WI38 (cell line): Measurements from ENCODE around the gene SLC6A16.
"Not testable (repeated sequence)": the region's sequence is repeated elsewhere in the genome, so short reads cannot be mapped to it uniquely, and the experiment has no call there.

Source experiments
- H3K4me3 ChIP-seq: 2 replicates; pipeline ENCODE4 v1.5.1; 2011; ENCODE audit warnings: low read depth, mild to moderate bottlenecking, control low read depth, low read length
- TF ChIP-seq, protein P1 (sequence below): IDR thresholded peaks from 2 replicates; pipeline ENCODE4 v1.5.1; 2012; ENCODE audit warnings: low read depth, mild to moderate bottlenecking, control low read depth, low read length

Gene SLC6A16

DNA sequence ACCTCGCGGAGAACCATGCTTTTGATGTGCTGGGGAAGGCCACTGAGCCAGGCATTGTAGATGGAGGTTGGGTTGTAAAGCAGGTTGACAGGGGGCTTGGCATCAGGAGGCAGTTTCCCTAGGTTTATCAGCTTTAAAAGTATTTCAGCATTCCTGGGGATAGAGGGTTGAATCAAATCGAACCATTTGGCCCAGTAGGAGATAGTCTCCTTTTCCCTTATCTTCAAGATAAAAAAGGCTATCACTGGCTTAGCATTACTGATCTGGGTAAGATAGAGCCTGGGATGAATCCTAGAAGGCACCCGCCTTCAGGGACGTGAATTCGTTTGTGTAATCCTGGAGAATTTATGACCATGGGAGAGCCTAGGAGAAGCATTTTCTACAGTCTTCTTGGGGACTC lies 30.6 kb downstream of the SLC6A16 start:
- TF ChIP-seq, protein P1, sequence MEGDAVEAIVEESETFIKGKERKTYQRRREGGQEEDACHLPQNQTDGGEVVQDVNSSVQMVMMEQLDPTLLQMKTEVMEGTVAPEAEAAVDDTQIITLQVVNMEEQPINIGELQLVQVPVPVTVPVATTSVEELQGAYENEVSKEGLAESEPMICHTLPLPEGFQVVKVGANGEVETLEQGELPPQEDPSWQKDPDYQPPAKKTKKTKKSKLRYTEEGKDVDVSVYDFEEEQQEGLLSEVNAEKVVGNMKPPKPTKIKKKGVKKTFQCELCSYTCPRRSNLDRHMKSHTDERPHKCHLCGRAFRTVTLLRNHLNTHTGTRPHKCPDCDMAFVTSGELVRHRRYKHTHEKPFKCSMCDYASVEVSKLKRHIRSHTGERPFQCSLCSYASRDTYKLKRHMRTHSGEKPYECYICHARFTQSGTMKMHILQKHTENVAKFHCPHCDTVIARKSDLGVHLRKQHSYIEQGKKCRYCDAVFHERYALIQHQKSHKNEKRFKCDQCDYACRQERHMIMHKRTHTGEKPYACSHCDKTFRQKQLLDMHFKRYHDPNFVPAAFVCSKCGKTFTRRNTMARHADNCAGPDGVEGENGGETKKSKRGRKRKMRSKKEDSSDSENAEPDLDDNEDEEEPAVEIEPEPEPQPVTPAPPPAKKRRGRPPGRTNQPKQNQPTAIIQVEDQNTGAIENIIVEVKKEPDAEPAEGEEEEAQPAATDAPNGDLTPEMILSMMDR, result no peak
- H3K4me3 ChIP-seq, result no peak overlapping the region

DNA sequence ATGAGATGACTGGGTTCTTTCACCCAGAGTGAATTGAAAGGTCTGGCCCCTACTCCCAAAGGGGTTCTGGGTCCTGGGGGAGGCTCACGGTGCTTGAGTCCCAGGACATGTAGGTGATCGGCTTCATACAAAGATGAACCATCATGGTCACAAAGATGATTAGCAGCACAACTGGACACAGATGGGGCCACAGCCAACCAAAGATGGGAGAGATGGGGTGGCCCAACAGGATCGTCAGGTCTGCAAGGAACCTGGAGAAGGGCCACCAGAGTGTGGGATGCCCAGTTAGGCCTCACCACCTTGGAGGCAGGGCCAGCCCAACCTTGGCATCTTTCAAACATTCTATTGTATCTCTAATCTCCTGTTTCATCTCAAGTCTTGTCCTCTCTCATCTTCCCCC lies 34.5 kb downstream of the SLC6A16 start:
- TF ChIP-seq, protein P1, result no peak
- no peak overlapping the region for H3K4me3 ChIP-seq

DNA sequence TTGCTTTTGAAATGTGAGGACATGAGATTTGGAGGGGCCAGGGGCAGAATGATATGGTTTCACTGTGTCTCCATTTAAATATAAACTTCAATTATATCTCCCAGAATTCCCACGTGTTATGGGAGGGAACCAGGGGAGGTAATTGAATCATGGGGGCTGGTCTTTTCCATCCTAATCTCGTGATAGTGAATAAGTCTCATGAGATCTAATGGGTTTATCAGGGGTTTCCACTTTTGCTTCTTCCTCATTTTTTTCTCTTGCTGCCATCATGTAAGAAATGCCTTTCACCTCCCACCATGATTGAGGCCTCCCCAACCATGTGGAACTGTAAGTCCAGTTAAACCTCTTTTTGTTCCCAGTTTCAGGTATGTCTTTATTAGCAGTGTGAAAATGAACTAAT lies 35.7 kb downstream of the SLC6A16 start:
- not testable (repeated sequence) for H3K4me3 ChIP-seq

DNA sequence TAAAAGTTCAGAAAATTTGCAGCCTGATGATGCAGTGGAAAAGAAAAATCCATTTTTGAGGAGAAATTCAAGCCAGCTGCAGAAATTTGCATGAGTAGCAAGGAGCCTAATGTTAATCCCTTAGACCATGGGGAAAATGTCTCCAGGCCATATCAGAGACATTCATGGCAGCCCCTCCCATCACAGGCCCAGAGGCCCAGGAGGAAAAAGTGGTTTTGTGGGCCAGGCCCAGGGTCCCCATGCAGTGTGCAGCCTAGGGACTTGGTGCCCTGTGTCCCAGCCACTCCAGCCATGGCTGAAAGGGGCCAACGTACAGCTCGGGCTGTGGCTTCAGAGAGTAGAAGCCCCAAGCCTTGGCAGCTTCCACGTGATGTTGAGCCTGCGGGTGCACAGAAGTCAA lies 36.8 kb downstream of the SLC6A16 start:
- H3K4me3 ChIP-seq, result not testable (repeated sequence)

DNA sequence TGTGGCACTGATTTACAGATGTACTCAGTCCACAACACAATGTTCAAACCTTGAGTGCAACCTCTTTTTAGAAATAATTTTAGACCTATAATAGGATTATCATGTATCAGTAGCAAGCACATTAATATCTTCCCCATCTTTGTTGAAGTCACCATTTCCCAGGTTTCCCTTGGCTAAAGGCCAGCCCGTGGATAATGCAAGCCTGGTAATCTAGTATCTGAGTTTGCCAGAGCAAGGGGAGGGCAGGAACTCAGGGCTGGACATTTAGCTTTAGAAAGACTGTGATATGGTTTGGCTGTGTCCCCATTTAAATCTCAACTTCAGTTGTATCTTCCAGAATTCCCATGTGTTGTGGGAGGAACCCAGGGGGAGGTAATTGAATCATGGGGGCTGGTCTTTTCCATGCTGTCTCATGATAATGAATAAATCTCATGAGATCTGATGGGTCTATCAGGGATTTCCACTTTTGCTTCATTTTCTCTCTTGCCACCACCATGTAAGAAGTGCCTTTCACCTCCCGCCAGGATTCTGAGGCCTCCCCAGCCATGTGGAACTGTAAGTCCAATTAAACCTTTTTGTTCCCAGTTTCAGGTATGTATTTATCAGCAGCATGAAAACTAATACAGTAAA lies 37.7 kb downstream of the SLC6A16 start:
- TF ChIP-seq, protein P1, result no peak
- H3K4me3 ChIP-seq, result no peak overlapping the region

DNA sequence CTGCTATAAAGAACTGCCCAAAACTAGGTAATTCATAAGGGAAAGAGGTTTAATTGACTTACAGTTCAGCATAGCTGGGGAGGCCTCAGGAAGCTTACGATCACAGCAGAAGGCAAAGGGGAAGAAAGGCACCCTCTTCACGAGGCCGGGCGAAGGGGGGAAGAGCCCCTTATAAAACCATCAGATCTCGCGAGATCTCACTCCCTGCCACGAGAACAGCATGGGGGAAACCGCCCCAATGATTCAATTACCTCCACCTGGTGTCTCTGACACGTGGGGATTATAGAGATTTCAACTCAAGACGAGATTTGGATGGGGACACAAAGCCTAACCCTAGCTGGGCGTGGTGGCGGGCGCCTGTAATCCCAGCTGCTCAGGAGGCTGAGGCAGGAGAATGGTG lies 42.8 kb downstream of the SLC6A16 start:
- no peak overlapping the region for H3K4me3 ChIP-seq
- TF ChIP-seq, protein P1, result no peak

DNA sequence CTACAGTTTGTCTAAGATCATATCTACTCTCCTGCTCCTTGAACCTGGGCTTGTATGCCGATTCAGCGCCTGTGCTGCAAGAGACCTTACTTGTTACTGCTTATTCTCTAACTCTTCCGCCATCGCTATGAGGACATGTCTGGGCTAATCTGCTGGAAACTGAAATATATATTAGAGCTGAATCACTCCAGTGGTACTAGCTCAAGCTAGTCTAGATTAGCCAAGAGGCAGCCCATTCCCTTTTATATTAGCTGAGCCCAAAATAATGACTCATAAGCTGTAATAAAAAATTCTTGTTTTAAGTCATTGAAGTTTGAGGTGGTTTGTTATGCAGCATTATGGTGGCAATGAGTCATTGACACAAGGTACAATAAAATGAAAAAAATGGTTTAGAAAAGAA lies 52.8 kb downstream of the SLC6A16 start:
- no peak overlapping the region for H3K4me3 ChIP-seq
- TF ChIP-seq, protein P1, result no peak

DNA sequence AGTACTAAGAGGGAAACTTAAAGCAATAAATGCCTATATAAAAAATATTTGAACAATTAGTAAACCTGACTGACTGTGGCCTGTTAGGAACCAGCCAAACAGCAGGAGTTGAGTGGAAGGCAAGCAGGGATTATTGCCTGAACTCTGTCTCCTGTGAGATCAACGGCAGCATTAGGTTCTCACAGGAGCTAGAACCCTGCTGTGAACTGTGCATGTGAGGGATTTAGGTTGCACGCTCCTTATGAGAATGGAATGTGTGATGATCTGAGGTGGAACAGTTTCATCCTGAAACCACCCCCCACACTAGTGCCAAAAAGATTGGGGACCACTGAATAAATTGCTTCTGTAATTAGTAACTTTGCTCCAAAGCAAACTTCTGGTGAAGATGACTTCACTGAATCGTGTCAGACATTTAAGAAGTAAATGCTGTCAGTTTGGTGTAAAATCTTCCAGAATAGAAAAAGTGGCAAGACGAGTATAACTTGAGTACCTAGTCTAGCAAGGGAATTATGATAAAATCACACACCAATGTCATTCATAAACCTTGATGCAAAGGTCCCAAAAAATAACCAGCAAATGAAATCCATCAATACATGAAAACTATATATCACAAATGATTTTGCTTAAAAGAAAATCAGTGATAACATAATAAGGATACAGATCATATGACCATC lies 53.8 kb downstream of the SLC6A16 start:
- H3K4me3 ChIP-seq, result no peak overlapping the region
- TF ChIP-seq, protein P1, result no peak
